Mesothelial cell of epicardium (in vitro differentiated cells): ENCODE data around the gene DYRK4. TPM values are rescaled to one million over a fixed set of nuclear protein-coding genes. Genes with fewer than 3 reads are reported as not detected.

ENCODE experiments used
- DNase-seq, 2 experiments: peaks; one replicate each; pipeline ENCODE4 v3.0.0; 2021; ENCODE audit warnings: low spot score in 2 of 2; ENCODE audit not compliant: unreplicated experiment in 2 of 2
- H3K27ac Mint-ChIP-seq: 2 replicates; pipeline ENCODE4 v1.8.0; 2021; ENCODE audit warnings: mixed read lengths
- H3K27me3 Mint-ChIP-seq: 2 replicates; pipeline ENCODE4 v1.8.0; 2021; ENCODE audit warnings: low read depth, mixed read lengths
- H3K36me3 Mint-ChIP-seq: 2 replicates; pipeline ENCODE4 v1.8.0; 2021; ENCODE audit warnings: mixed read lengths
- H3K4me1 Mint-ChIP-seq: 2 replicates; pipeline ENCODE4 v1.8.0; 2021; ENCODE audit warnings: mixed read lengths
- H3K4me3 Mint-ChIP-seq: 2 replicates; pipeline ENCODE4 v1.8.0; 2021; ENCODE audit warnings: mild to moderate bottlenecking, moderate library complexity, mixed read lengths
- H3K9me3 Mint-ChIP-seq: 2 replicates; pipeline ENCODE4 v1.8.0; 2021; ENCODE audit warnings: mixed read lengths
- CTCF ChIP-seq: fragments of 200-600 bp; sonication (generic); IDR thresholded peaks from one replicate; pipeline ENCODE4 v1.5.0; 2021; ENCODE audit warnings: antibody characterized with exemption; ENCODE audit not compliant: unreplicated experiment
- total RNA-seq: library from RNA; stranded (reverse); gene quantifications from 3 replicates; pipeline ENCODE4 v1.2.1, GENCODE V29; 2021

Gene DYRK4
- total RNA-seq, 1 donor from 2014 or later, result 39.7 TPM

DNA sequence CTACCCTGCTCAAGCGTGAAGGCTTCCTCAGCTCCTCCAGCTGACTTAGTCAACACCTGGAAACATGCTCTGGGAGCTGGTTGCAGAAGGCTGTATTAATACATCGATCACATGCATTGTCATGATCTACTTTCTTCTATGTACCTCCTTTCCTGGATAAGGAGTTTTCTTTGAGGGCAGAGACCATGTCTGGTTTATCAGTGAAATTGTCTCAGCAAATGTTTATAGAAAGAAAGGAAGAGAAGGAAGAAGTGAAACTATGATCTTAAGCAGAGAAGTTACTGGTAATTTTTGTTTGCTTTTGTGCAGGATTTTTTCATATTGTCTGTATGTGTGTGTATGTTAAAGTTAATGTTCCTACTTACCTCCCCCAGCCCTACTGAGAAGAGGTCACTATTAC lies 4.5 kb downstream of the DYRK4 start:
- Mint-ChIP-seq H3K9me3 (no peaks in the 10 kb centered on the region), H3K4me1 (peaks cover 9% of the 10 kb centered on the region), H3K27ac (no peak overlapping the region), H3K4me3 (no peak overlapping the region), H3K27me3 (peaks cover 42% of the 10 kb centered on the region), H3K36me3 (no peaks in the 10 kb centered on the region)
- no peak for DNase-seq
- no peak for TF ChIP-seq CTCF

GRCh38 chr12:4567073-4567881 lies 5.3 kb downstream of the DYRK4 start:
- TF ChIP-seq CTCF, result no peak
- no peak for DNase-seq
- H3K36me3 Mint-ChIP-seq, result no peaks in the 10 kb centered on the region
- no peak overlapping the region for H3K27ac Mint-ChIP-seq
- H3K4me1 Mint-ChIP-seq, result peaks cover 3% of the 10 kb centered on the region
- no peaks in the 10 kb centered on the region for H3K9me3 Mint-ChIP-seq
- no peak overlapping the region for H3K4me3 Mint-ChIP-seq
- peaks cover 37% of the 10 kb centered on the region for H3K27me3 Mint-ChIP-seq

DNA sequence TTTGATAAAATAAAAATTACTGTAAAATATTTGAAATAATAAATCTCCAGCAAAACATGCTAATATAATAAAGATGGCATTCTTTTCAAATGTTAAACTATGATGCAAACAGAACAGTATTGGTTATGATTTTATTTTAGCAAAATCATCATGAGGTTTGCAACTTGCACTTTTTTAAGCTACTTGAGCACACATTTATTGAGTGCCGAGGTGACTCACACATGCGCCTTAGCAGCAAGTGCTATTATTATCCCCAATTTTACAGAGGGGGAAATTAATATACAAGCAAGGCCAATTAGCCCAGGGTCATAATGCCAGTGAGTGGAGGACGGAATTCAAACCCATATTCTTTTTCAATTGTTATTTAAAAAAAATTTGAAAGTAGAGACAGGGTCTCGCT lies 7.3 kb downstream of the DYRK4 start:
- Mint-ChIP-seq H3K4me1 (no peaks in the 10 kb centered on the region), H3K36me3 (no peaks in the 10 kb centered on the region), H3K9me3 (no peaks in the 10 kb centered on the region), H3K4me3 (no peak overlapping the region), H3K27me3 (peaks cover 20% of the 10 kb centered on the region), H3K27ac (no peak overlapping the region)
- DNase-seq, result no peak
- no peak for TF ChIP-seq CTCF

DNA sequence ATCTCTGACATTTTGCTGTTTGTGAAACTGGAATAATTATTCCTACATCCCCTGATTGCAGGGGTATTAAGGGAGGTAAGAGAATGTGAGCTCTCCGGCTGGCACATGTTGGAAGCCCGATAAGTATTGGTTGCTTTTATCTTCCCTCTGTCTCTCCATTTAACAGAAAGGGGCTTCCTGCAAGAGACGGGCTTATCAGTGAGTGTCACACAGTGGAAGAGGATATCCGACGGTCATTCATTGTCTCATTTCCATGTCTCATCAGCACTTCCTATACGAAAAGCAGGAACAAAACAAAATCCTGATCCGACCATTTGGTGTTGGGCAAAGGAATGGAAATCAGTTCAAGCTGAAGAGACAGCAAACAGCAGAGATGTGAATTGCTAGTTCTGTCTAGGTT lies 10.7 kb downstream of the DYRK4 start:
- peaks cover 22% of the 10 kb centered on the region for H3K27me3 Mint-ChIP-seq
- H3K27ac Mint-ChIP-seq, result no peak overlapping the region
- no peak overlapping the region for H3K4me3 Mint-ChIP-seq
- no peak for DNase-seq
- no peaks in the 10 kb centered on the region for H3K4me1 Mint-ChIP-seq
- H3K36me3 Mint-ChIP-seq, result no peaks in the 10 kb centered on the region
- TF ChIP-seq CTCF, result no peak
- H3K9me3 Mint-ChIP-seq, result no peaks in the 10 kb centered on the region

DNA sequence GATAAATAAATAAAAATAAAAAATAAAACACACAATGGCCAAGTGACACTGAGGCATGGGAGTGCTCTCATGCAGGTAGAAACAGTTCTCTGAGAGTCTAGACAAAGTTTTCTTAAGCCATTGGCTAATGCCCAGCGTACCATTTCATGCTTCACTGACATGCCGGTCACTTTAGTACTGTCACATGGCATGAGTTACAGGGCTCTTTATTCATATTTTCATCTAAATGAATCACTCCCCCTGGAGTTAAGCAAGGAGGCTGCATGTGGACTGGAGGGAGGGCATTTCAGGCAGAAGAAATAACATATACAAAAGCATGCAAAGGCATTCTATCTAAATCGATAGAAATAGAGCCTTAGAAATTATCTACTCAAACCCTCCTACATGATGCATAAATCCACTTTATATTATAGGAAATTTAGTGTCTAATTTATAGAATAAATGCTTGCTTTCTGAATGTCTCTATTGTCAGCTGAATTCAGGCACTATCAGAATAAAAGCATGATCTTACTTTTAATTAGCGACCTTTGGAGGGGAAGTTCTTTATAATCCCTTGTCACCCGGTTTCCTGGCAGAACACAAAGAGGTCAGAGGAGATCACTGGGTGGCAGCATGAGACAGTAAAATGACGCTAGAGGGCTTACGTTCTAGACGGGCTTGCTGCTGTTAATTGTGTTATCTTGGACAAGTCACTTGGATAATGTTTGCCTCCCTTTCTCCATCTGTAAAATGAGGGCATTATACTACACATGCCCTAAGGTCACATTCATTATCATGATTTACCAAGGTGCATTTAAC lies 17.5 kb downstream of the DYRK4 start:
- Mint-ChIP-seq H3K27me3 (peaks cover 59% of the 10 kb centered on the region), H3K4me3 (no peak overlapping the region), H3K9me3 (no peaks in the 10 kb centered on the region), H3K27ac (no peak overlapping the region), H3K4me1 (no peaks in the 10 kb centered on the region), H3K36me3 (no peaks in the 10 kb centered on the region)
- no peak for DNase-seq
- no peak for TF ChIP-seq CTCF
